GM19193 (cell line): ENCODE results near the gene ADAMTS12.

Source experiments
- POLR2A ChIP-seq: IDR thresholded peaks from 4 replicates; pipeline ENCODE4 v1.6.1; 2011; ENCODE audit not compliant: insufficient read depth, insufficient read length; ENCODE audit errors: extremely low read depth

Gene ADAMTS12

GRCh38 chr5:33928283-33928682 lies 36.5 kb upstream of the ADAMTS12 start:
- TF ChIP-seq POLR2A, result no peak

DNA sequence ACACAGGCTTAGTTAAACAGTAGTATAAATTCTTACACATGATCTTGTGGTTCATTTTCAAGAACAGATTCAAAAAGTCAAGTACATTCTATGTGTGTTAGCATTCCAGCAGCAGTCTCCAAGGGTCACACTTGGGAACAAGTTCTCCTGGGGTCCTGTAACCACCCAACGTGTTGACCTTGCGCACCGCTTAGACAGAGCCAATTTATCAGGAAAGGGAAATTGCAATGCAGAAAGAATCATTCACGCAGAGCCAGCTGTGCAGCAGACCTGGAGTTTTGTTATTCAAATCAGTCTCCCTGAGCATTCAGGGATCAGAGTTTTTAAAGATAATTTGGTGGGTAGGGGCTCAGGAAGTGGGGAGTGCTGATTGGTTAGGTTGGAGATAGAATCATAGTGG lies 35.9 kb upstream of the ADAMTS12 start:
- no peak for TF ChIP-seq POLR2A

DNA sequence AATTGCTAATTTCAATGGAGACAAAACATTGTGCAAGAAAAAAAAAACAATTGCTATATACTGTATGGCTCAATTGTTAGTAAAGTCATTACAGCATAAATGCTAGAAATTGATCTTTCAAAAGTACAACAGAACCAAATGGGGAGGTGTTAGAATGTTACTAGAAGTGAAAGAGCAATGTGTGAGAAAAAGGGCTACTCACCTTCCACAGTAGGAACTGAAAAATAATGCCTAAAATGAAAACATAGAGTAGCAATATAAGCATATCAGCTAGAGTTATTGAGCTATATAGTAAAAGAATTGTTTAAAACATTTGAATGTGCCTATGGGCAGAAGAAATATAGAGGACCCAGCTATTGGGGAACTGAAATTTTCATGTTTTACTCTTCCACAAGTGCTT lies 33.5 kb upstream of the ADAMTS12 start:
- no peak for TF ChIP-seq POLR2A

DNA sequence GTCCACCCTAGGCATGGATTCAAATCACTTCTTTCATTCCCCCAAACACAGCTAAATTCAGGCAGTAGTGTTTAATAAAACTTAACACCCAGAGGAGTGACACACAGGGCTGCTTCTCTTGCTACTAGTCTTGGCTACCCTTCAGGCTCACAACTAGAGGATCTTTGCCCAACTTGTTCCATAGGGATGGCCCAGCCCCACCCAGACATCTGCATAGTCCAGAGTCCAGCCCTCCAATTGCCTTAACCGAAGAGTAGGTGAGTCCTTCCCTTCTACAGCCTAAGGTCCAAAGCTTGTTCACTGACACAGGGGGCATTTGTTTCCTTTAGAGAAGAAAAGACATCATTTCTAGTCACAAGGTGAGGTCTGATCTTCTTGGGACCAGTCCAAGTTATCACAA lies 29.2 kb upstream of the ADAMTS12 start:
- TF ChIP-seq POLR2A, result no peak

DNA sequence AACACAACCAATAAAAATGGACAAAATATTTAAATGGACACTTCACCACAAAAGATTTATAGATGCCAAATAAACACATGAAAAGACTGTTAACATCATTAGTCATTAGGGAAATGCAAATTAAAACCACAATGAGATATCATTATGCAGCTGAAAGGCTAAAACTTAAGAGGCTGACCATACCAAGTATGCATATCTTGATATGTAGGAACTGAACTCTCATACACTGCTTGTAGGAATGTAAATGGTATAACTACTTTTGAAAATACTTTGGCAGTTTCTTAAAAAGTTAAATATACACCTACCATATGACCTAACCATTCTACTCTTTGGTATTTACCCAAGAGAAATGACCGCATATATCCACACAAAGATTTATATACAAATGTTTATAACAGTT lies 13.6 kb upstream of the ADAMTS12 start:
- no peak for TF ChIP-seq POLR2A

- no peak for TF ChIP-seq POLR2A
These were observed 11.3 kb upstream of the ADAMTS12 start for GRCh38 chr5:33903118-33903517.

- TF ChIP-seq POLR2A, result no peak
These were observed 9.4 kb upstream of the ADAMTS12 start for GRCh38 chr5:33901156-33901555.

DNA sequence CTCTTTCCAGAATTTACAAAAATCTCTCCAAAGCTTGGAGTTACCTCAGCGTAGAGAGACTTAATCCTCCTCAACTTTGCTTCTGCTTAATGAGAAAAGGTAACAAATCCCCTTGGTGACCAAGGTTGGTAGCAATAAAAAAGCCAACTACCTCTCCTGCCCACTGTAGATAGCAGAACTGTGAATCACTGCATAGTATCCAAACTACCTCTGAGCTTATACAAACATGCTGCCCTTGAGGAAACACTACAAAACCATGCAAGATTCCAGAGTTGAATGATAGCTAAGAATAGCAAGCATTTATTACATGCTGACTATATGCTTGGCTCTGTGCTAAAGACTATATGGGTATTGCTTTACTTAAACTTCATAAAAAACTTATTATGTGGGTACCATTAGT lies 2.8 kb upstream of the ADAMTS12 start:
- TF ChIP-seq POLR2A, result no peak

GRCh38 chr5:33892620-33893137 lies 889 bp upstream of the ADAMTS12 start:
- no peak for TF ChIP-seq POLR2A

GRCh38 chr5:33891446-33891787 lies 373 bp downstream of the ADAMTS12 start:
- no peak for TF ChIP-seq POLR2A

- no peak for TF ChIP-seq POLR2A
These were observed 1.4 kb downstream of the ADAMTS12 start for GRCh38 chr5:33890131-33891032.

GRCh38 chr5:33888587-33888986 lies 3.2 kb downstream of the ADAMTS12 start:
- TF ChIP-seq POLR2A, result no peak

DNA sequence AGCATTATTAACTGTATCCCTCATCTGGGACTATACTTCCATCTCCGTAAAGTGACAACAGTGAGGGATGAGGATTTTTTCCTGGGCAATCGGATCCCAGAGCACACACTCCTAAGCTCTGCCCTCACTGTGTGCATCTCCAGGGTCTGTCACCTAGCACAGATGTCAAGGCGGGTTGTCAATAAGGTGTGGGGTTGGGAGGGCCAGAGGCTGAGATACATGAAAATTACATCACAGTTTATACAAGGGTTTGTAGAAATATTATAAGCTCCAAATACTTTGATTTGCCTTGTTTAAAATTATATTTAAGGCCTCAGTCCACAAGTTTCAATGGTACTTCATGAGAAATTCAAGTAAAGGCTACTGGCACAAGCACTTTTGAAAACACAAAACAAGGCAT lies 4.5 kb downstream of the ADAMTS12 start:
- no peak for TF ChIP-seq POLR2A

- no peak for TF ChIP-seq POLR2A
These were observed 5.5 kb downstream of the ADAMTS12 start for GRCh38 chr5:33886283-33886682.

GRCh38 chr5:33885679-33886078 lies 6.1 kb downstream of the ADAMTS12 start:
- TF ChIP-seq POLR2A, result no peak

- no peak for TF ChIP-seq POLR2A
These were observed 8.3 kb downstream of the ADAMTS12 start for GRCh38 chr5:33883482-33883881.
